Measurements from ENCODE around the gene FEN1.

DNA sequence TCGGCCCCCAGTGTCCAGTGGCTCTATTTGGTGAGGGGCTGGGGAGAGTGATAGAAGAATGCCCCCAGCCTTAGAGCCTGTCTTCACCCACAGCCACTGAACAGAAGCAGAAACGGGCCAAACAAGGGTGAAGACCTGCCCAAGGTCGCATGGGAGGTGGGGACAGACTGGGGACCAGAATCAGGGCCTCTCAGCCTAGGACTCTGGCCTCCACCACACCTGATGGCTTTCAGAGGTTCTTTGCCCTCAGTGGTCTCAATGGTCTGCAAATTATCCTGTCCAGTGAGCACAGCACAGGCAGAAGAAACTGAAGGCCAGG is 44.8 kb upstream of the FEN1 start:
- no peak for TF ChIP-seq RAD21 (IDR thresholded peaks at IDR 0.05)
- TF ChIP-seq, protein P1, sequence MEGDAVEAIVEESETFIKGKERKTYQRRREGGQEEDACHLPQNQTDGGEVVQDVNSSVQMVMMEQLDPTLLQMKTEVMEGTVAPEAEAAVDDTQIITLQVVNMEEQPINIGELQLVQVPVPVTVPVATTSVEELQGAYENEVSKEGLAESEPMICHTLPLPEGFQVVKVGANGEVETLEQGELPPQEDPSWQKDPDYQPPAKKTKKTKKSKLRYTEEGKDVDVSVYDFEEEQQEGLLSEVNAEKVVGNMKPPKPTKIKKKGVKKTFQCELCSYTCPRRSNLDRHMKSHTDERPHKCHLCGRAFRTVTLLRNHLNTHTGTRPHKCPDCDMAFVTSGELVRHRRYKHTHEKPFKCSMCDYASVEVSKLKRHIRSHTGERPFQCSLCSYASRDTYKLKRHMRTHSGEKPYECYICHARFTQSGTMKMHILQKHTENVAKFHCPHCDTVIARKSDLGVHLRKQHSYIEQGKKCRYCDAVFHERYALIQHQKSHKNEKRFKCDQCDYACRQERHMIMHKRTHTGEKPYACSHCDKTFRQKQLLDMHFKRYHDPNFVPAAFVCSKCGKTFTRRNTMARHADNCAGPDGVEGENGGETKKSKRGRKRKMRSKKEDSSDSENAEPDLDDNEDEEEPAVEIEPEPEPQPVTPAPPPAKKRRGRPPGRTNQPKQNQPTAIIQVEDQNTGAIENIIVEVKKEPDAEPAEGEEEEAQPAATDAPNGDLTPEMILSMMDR (IDR thresholded peaks at IDR 0.05; ENCODE audit: low read depth, low read length, missing input control) = no peak
- no peak for TF ChIP-seq FOXA1 (IDR thresholded peaks at IDR 0.05)
- no peak for TF ChIP-seq SP1 (IDR thresholded peaks at IDR 0.05)
- TF ChIP-seq, protein P2, sequence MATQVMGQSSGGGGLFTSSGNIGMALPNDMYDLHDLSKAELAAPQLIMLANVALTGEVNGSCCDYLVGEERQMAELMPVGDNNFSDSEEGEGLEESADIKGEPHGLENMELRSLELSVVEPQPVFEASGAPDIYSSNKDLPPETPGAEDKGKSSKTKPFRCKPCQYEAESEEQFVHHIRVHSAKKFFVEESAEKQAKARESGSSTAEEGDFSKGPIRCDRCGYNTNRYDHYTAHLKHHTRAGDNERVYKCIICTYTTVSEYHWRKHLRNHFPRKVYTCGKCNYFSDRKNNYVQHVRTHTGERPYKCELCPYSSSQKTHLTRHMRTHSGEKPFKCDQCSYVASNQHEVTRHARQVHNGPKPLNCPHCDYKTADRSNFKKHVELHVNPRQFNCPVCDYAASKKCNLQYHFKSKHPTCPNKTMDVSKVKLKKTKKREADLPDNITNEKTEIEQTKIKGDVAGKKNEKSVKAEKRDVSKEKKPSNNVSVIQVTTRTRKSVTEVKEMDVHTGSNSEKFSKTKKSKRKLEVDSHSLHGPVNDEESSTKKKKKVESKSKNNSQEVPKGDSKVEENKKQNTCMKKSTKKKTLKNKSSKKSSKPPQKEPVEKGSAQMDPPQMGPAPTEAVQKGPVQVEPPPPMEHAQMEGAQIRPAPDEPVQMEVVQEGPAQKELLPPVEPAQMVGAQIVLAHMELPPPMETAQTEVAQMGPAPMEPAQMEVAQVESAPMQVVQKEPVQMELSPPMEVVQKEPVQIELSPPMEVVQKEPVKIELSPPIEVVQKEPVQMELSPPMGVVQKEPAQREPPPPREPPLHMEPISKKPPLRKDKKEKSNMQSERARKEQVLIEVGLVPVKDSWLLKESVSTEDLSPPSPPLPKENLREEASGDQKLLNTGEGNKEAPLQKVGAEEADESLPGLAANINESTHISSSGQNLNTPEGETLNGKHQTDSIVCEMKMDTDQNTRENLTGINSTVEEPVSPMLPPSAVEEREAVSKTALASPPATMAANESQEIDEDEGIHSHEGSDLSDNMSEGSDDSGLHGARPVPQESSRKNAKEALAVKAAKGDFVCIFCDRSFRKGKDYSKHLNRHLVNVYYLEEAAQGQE (IDR thresholded peaks at IDR 0.05) = no peak
- no peak for TF ChIP-seq YY1 (IDR thresholded peaks at IDR 0.05)
- TF ChIP-seq EGR1 (IDR thresholded peaks at IDR 0.05; ENCODE audit: low read depth in 2 of 2) = no peak
- TF ChIP-seq TAF1 (conservative IDR thresholded peaks at IDR 0.05) = no peak
- TF ChIP-seq, protein P3, sequence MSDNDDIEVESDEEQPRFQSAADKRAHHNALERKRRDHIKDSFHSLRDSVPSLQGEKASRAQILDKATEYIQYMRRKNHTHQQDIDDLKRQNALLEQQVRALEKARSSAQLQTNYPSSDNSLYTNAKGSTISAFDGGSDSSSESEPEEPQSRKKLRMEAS (IDR thresholded peaks at IDR 0.05) = no peak
- TF ChIP-seq, protein P4, sequence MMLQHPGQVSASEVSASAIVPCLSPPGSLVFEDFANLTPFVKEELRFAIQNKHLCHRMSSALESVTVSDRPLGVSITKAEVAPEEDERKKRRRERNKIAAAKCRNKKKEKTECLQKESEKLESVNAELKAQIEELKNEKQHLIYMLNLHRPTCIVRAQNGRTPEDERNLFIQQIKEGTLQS (IDR thresholded peaks at IDR 0.05) = no peak
- no peak for TF ChIP-seq HNF4G (IDR thresholded peaks at IDR 0.05)

Measured in liver (tissue), 3 donors.